K562 (cell line): ENCODE measurements around the gene DTL. TPM values are rescaled to one million over a fixed set of nuclear protein-coding genes. Genes with fewer than 3 reads are reported as not detected.

Experiments used
- E2F6 ChIP-seq, 2 experiments: IDR thresholded peaks; 2 replicates each; pipeline ENCODE4 v1.6.1; 2011; ENCODE audit warnings: borderline replicate concordance in 1 of 2, control low read depth in 1 of 2, low read depth in 1 of 2, low read length in 1 of 2, mild to moderate bottlenecking in 1 of 2, mixed read lengths in 1 of 2, moderate library complexity in 1 of 2; ENCODE audit not compliant: insufficient read depth in 1 of 2, insufficient read length in 1 of 2, poor library complexity in 1 of 2, severe bottlenecking in 1 of 2; ENCODE audit errors: extremely low read depth in 1 of 2
- GATA2 ChIP-seq: sonication (generic); formaldehyde crosslinking; IDR thresholded peaks from 2 replicates; pipeline ENCODE4 v1.4.0; 2020; ENCODE audit warnings: mild to moderate bottlenecking, missing genetic modification reagents
- GATAD2B ChIP-seq: fragments of 450-650 bp; IDR thresholded peaks from 2 replicates; pipeline ENCODE4 v1.6.1; 2017; ENCODE audit warnings: mild to moderate bottlenecking, borderline replicate concordance
- KDM1A ChIP-seq, 2 experiments: fragments of 450-650 bp; IDR thresholded peaks; 2 replicates each; pipeline ENCODE4 v1.6.1; 2016; ENCODE audit warnings: mild to moderate bottlenecking in 2 of 2
- KLF6 ChIP-seq: fragments of 250-450 bp; sonication (Bioruptor Pico); IDR thresholded peaks from 2 replicates; pipeline ENCODE4 v1.4.0; 2020; ENCODE audit warnings: mild to moderate bottlenecking, moderate library complexity, borderline replicate concordance
- NCOA2 ChIP-seq, 2 experiments: fragments of 450-650 bp; IDR thresholded peaks; 2 replicates each; pipeline ENCODE4 v1.6.1; 2018; ENCODE audit warnings: mild to moderate bottlenecking in 2 of 2, moderate library complexity in 1 of 2; ENCODE audit not compliant: partially characterized antibody in 2 of 2
- NCOA6 ChIP-seq: fragments of 450-650 bp; IDR thresholded peaks from 2 replicates; pipeline ENCODE4 v1.6.1; 2017; ENCODE audit warnings: mild to moderate bottlenecking
- NFIX ChIP-seq: fragments of 250-450 bp; sonication (Bioruptor Pico); IDR thresholded peaks from 2 replicates; pipeline ENCODE4 v1.4.0; 2020; ENCODE audit warnings: low read depth, mild to moderate bottlenecking, moderate library complexity
- PREB ChIP-seq: sonication (generic); formaldehyde crosslinking; IDR thresholded peaks from 2 replicates; pipeline ENCODE4 v1.8.1; 2023; ENCODE audit warnings: mild to moderate bottlenecking, missing genetic modification reagents
- RAD21 ChIP-seq, 2 experiments: fragments of 250-450 bp in 1 of 2; fragments of 450-650 bp in 1 of 2; sonication (Bioruptor Pico) in 1 of 2; formaldehyde crosslinking in 1 of 2; IDR thresholded peaks in 1 of 2; conservative IDR thresholded peaks in 1 of 2; 2 replicates each; pipeline versions ENCODE4 v1.4.0 to v1.8.0; 2020 to 2022; ENCODE audit warnings: mild to moderate bottlenecking in 2 of 2, moderate library complexity in 1 of 2
- RFX1 ChIP-seq: fragments of 450-650 bp; IDR thresholded peaks from 2 replicates; pipeline ENCODE4 v1.6.1; 2016; ENCODE audit warnings: mild to moderate bottlenecking, moderate library complexity
- SMC3 ChIP-seq: conservative IDR thresholded peaks from 2 replicates; pipeline ENCODE4 v1.6.1; 2011; ENCODE audit warnings: low read depth, low read length, improper control_type of control experiment; ENCODE audit not compliant: insufficient read depth
- ZBTB5 ChIP-seq: fragments of 450-650 bp; IDR thresholded peaks from 2 replicates; pipeline ENCODE4 v1.6.1; 2017; ENCODE audit warnings: antibody characterized with exemption
- ZNF592 ChIP-seq: fragments of 450-650 bp; IDR thresholded peaks from 2 replicates; pipeline ENCODE4 v1.6.1; 2017; ENCODE audit warnings: antibody characterized with exemption, mild to moderate bottlenecking
- polyA plus RNA-seq, 8 experiments: library from polyadenylated mRNA; depleted of rRNA in 4 of 8; stranded (reverse) in 5 of 8; unstranded in 3 of 8; fragments of >200 nt; fragmentation: Nextera tagmentation in 2 of 8; fragmentation: Illumina TruSeq in 1 of 8; extraction: Ambion mirVana in 2 of 8; extraction: Trizol in 1 of 8; gene quantifications; 2 replicates each; pipeline versions ENCODE4 v1.2.1 to v1.2.3, GENCODE V29; 2011 to 2014; ENCODE audit warnings: inconsistent platforms in 1 of 8, missing spikeins in 1 of 8
- total RNA-seq, 7 experiments: library from RNA; depleted of rRNA in 6 of 7; stranded (reverse); fragments of >200 nt in 6 of 7; fragmentation: Illumina TruSeq in 2 of 7; extraction: Trizol in 2 of 7; gene quantifications; 2 replicates each; pipeline versions ENCODE4 v1.2.1 to v1.2.3, GENCODE V29; 2011 to 2021; ENCODE audit warnings: low replicate concordance in 1 of 7
- TF ChIP-seq, protein P1 (sequence below): fragments of 450-650 bp; IDR thresholded peaks from 2 replicates; pipeline ENCODE4 v1.6.1; 2016; ENCODE audit warnings: mild to moderate bottlenecking

The DTL gene
- total and polyA plus RNA-seq, 9 of the 15 experiments (the other 6 are each of a cell fraction or from before 2014, with no cell fraction given) = 38.3 to 81.0 (median 63.2) TPM

- TF ChIP-seq ZNF592 (0 out of 2 replicates have a peak, but pooled peaks have one; percentile 17), PREB (CRISPR knock-in tag) (no peak), SMC3 (no peak; the same call in 1 of the 2 replicates), RAD21 (CRISPR knock-in tag; conservative IDR thresholded peaks at IDR 0.05 in 1 of 2, IDR thresholded peaks at IDR 0.05 in 1 of 2) (peak; percentile 70 to 78), KDM1A (IDR thresholded peaks at IDR 0.05) (0 out of 4 replicates have a peak, but pooled peaks of 1 of the 2 experiments have one; percentile 9), NCOA6 (0 out of 2 replicates have a peak, but pooled peaks have one; percentile 38), RFX1 (0 out of 2 replicates have a peak, but pooled peaks have one; percentile 9), NFIX (CRISPR knock-in tag) (no peak), ZBTB5 (no peak), E2F6 (IDR thresholded peaks at IDR 0.05; ENCODE audit: borderline replicate concordance in 1 of 2, extremely low read depth in 1 of 2, insufficient read depth in 1 of 2, insufficient read length in 1 of 2, low read depth in 1 of 2, low read length in 1 of 2, poor library complexity in 1 of 2, severe bottlenecking in 1 of 2) (no peak), GATA2 (CRISPR knock-in tag) (no peak), GATAD2B (peak; percentile 62; the same call in 1 of the 2 replicates), NCOA2 (IDR thresholded peaks at IDR 0.05; ENCODE audit: partially characterized antibody in 2 of 2) (peak in 1 of 2 experiments; percentile 41), KLF6 (CRISPR knock-in tag) (0 out of 2 replicates have a peak, but pooled peaks have one; percentile 28)
- TF ChIP-seq, protein P1, sequence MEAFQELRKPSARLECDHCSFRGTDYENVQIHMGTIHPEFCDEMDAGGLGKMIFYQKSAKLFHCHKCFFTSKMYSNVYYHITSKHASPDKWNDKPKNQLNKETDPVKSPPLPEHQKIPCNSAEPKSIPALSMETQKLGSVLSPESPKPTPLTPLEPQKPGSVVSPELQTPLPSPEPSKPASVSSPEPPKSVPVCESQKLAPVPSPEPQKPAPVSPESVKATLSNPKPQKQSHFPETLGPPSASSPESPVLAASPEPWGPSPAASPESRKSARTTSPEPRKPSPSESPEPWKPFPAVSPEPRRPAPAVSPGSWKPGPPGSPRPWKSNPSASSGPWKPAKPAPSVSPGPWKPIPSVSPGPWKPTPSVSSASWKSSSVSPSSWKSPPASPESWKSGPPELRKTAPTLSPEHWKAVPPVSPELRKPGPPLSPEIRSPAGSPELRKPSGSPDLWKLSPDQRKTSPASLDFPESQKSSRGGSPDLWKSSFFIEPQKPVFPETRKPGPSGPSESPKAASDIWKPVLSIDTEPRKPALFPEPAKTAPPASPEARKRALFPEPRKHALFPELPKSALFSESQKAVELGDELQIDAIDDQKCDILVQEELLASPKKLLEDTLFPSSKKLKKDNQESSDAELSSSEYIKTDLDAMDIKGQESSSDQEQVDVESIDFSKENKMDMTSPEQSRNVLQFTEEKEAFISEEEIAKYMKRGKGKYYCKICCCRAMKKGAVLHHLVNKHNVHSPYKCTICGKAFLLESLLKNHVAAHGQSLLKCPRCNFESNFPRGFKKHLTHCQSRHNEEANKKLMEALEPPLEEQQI = peak; percentile 49; the same call in 1 of the 2 replicates
Measured at GRCh38 chr1:212062832-212063438, 27.4 kb downstream of the DTL start (continued).
